RPMI8226 (cell line): ENCODE data around the gene CEP85.
A peak's percentile ranks its signal among the peaks of the same experiment; 100 is the strongest.

Experiments
- DNase-seq: peaks from one replicate; pipeline ENCODE4 v3.0.0-alpha.2; 2015

Gene CEP85

DNA sequence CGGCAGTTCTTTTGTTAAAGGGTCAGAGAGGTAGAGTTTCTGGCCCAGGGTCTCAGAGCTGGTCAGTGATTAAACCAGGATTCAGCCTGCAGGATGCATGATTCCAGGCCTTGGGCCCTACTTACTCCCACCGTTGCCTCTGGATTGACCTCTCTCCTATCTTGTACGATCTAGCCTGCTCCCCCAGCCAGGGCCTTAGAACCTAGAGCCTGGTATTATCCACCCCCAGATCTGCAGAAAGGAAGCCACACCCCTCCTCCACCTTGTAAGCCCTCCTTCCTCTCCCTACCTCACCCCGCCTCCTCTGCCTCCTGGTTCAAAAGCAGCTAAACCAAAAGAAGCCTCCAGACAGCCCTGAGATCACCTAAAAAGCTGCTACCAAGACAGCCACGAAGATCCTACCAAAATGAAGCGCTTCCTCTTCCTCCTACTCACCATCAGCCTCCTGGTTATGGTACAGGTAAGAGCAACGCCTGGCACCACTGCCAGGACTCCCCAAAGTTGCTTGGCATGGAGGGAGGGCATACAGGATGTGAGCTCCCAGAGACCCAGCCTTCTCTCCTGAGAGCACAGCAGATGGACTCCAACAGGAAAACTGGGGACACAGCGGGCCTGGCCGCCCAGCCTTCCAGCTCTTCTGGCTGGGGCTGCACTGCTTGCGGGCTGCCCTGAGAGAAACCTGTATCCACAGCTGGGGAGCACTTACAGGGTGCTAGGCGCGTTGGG is 83.8 kb downstream of the CEP85 start, which contains the start of gene CD52:
CD52 (plus strand) TSS at position 347 of the 726 bp plus-strand sequence; CDS start at position 407, 60 bp downstream.
- no peak for DNase-seq

DNA sequence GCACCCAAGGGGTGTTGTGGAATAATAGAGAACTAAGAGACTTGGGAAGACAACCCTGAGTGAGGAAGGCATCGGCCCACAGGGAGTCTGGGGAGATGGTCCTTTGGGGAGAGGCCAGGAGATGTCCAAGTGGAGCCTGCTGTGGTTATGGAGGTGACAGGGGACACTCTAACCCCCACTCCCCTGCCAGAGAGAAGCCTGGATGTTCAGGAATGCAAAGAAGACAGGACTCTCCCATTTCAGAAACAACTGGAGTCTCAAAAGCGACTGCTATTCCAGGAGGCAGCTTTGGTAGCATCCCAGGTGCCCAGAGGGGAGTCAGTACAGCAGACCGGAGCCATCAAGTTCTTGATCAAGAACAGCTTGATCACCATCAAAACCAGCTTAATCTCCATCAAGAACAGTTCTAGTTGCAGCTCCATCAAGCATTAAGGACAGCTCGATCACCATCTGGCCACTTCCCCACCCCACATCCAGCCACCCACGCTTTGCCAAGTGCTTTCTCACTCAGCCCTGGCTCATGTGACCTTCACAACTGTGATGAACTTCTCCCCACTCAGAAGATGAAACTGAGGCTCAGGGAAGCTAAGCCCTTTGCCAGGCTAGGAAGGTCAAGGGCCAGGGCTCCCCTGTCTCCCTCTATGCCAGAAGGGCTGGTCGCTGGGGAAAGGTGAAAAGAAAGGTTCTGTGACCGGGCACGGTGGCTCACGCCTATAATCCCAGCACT is 84.5 kb downstream of the CEP85 start:
- DNase-seq: no peak

DNA sequence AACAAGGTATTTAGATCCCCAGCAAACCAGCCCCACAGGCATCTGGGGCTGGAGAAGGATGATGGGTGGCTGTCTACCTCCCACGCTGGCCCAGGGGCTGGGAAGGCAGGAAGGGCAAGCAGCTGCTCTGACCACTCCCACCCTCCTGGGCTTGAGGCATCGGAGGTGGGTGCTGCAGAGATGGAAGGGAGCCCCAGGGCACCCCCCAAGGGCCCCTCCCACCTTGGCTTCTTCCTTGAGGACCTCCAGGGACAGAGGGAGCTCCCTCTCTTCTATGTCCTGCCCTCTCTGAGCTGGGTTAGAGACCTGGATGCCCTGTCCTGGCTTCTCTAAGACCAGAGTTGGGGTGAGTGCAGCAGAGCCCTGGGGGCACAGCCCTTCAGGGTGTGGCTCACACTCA is 86.9 kb downstream of the CEP85 start:
- DNase-seq: no peak

DNA sequence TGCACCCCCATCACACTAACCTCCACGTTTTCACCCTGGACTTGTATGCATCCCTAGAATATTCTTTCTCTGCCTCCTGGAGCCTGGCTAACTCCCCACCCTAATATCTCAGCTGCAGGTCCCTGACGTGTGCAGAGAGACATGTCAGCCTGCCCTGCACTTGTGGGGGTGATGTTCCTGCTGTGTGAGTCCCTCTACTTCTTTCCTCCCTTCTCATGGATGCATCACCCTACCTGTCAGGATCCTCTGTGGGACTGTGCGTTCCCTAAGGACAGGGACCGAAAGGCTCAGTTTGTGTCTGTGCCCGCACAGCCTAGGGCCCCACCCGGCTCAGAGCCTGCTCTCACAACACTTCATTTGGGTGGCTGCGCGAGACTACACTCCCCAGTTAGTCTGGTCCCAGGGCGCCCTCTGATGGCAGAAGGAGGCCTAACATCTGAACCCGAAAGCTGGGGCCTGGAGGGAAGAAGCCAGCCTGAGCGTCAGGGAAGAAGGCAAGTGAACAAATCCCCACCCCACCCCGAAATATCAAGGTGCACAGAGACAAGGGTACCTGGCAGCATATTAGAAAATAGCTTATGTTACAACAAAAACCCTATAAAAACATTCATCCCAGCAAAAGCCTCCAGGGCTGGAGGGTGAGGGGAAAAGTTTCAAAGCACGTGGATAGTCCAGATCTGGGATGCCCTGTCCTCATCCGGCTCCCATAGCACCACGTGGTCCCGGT is 87.5 kb downstream of the CEP85 start:
- peak; percentile 91 for DNase-seq

DNA sequence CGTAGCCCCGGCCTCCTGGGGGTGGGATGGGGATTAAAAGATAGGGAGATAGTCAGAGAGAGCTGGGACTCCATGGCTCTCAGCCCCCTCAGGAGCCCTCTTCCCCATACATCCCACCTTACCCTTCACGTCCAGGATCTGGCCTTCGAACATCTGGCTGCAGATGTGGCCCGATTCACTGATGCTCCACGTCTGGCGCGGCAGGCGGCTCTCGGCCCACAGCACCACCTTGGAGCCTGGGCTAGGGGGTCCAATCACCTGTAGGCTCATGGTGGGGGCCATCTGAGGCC is 88.0 kb downstream of the CEP85 start:
- DNase-seq: no peak

DNA sequence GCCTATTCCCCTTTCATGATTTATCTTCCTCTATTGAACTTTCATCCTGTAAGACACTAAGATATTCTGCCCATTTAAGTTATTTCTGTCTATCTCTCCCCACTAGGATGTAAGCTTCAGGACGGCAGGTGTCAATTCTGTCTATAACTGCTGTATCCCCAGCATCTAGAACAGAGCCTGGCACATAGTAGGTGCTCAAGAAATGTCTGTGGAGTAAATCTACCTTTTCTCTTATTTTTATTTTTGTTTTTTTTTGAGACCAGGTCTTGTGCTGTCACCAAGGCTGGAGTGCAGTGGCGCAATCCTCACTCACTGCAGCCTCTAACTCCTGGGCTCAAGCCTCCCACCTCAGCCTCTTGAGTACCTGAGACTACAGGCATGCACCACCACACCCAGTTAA is 89.4 kb downstream of the CEP85 start:
- DNase-seq: no peak

DNA sequence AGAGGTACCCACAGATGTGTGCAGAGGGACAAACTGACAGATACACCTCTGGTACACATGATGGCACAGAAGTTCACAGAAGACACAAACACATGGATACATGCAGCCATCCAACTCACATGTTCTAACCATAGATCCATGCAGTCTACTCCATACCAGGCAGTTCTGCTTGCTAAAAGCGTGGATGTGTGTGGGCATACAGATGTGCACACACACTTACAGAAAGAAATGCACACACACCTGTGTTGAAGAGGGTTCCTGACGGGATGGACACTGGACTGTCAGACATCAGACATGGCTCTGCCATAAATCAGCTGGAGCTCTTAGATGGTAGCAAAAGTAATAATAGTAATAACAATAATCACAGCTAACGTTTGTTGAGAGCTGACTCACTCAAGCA is 90.5 kb downstream of the CEP85 start:
- no peak for DNase-seq

DNA sequence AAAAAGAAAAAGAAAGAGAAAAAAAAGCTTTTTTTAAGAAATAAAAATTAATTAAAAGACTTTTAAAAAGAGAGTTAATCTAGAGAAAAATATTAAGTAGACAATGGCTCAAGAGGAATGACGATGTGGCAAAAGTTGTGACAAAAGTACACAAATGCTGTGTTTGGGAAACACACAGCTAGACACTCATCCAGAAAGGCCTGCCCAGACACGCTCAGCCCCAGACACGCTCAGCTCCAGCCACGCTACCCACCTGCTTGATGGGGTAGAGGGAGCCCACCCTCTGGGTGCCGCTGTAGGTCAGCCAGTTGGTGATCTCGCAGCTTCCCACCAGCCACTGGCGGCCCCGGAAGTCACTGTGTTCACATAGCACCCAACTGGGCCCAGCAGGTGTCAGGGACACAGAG is 94.0 kb downstream of the CEP85 start:
- DNase-seq: no peak
